OCI-LY3 (cell line): Measurements from ENCODE around the gene ERGIC1.

Experiments
- H2AFZ ChIP-seq: fragments of 200-600, 300-600 bp; shearing (Covaris generic); 2 replicates; pipeline ENCODE4 v1.6.0; 2014; ENCODE audit warnings: antibody characterized with exemption, low read depth, low read length
- H3K27ac ChIP-seq: fragments of 200-600, 300-600 bp; sonication (generic); 2 replicates; pipeline ENCODE4 v1.5.1; 2014; ENCODE audit warnings: mild to moderate bottlenecking, low read length, moderate library complexity, mixed read lengths
- H3K27me3 ChIP-seq: fragments of 200-600, 300-600 bp; sonication (generic); 2 replicates; pipeline ENCODE4 v1.6.1; 2014; ENCODE audit warnings: low read depth, low read length, mixed read lengths
- H3K36me3 ChIP-seq: fragments of 200-600, 300-600 bp; sonication (generic); replicated peaks from 2 replicates; pipeline ENCODE3; 2014; ENCODE audit warnings: low read depth, low read length, mixed read lengths
- H3K4me1 ChIP-seq: fragments of 300-600, 200-600 bp; sonication (generic); 2 replicates; pipeline ENCODE4 v1.6.1; 2014; ENCODE audit warnings: low read length, mixed read lengths
- H3K4me2 ChIP-seq: fragments of 200-600, 300-600 bp; sonication (generic); 2 replicates; pipeline ENCODE4 v1.6.1; 2014; ENCODE audit warnings: low read length, mixed read lengths
- H3K4me3 ChIP-seq: fragments of 300-600, 200-600 bp; sonication (generic); 2 replicates; pipeline ENCODE4 v1.5.1; 2014; ENCODE audit warnings: antibody characterized with exemption, mild to moderate bottlenecking, low read length, moderate library complexity
- H3K79me2 ChIP-seq: fragments of 300-600, 200-600 bp; shearing (Covaris generic); 2 replicates; pipeline ENCODE4 v1.6.1; 2014; ENCODE audit warnings: mild to moderate bottlenecking, low read length, mixed read lengths
- H3K9ac ChIP-seq: fragments of 300-600, 200-600 bp; shearing (Covaris generic); 2 replicates; pipeline ENCODE4 v1.6.0; 2014; ENCODE audit warnings: mild to moderate bottlenecking, low read length, moderate library complexity
- H3K9me3 ChIP-seq: fragments of 200-600, 300-600 bp; shearing (Covaris generic); 2 replicates; pipeline ENCODE4 v1.6.1; 2014; ENCODE audit warnings: low read length, mixed read lengths; ENCODE audit not compliant: insufficient read depth
- H4K20me1 ChIP-seq: fragments of 200-600, 300-600 bp; sonication (generic); 2 replicates; pipeline ENCODE4 v1.6.1; 2016; ENCODE audit warnings: low read length, mixed read lengths; ENCODE audit not compliant: insufficient read depth
- CTCF ChIP-seq: fragments of 200-600, 300-600 bp; sonication (generic); IDR thresholded peaks from 2 replicates; pipeline ENCODE4 v1.5.1; 2014; ENCODE audit warnings: antibody characterized with exemption, low read length, low read depth
- EZH2phosphoT487 ChIP-seq: fragments of 200-600 bp; shearing (Covaris generic); IDR thresholded peaks from 2 replicates; pipeline ENCODE4 v1.6.1; 2018; ENCODE audit warnings: antibody characterized with exemption, mixed run types, low read depth

Gene ERGIC1

GRCh38 chr5:172913117-172913850 lies 79.2 kb downstream of the ERGIC1 start:
- H3K4me1 ChIP-seq: no peaks in the 10 kb centered on the region
- no peaks in the 10 kb centered on the region for H4K20me1 ChIP-seq
- no peak for TF ChIP-seq EZH2phosphoT487
- H3K27me3 ChIP-seq: no peaks in the 10 kb centered on the region
- no peak overlapping the region for H2AFZ ChIP-seq
- no peak overlapping the region for H3K4me3 ChIP-seq
- peaks cover 4% of the 10 kb centered on the region for H3K36me3 ChIP-seq
- H3K9me3 ChIP-seq: no peaks in the 10 kb centered on the region
- H3K4me2 ChIP-seq: no peak overlapping the region
- no peak overlapping the region for H3K27ac ChIP-seq
- no peak overlapping the region for H3K9ac ChIP-seq
- no peaks in the 10 kb centered on the region for H3K79me2 ChIP-seq

DNA sequence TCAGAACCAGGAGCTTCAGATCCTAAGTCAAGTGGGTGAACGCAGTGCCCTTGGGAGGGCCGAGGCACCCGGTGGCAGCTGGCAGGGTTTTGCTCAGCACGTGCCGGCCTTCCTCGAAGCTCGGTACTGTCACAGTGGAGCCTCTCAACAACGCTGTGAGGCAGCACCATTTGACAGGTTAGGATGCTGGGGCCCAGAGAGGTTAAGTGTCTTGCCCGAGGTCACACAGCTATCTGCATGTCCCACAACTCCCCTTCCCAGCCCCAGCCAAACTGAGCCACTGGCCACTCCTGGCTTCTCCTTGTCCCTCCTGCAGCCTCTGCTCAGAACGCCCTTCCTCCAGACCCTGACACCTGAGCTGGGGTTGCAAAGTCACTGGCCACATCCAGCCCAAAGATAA lies 81.5 kb downstream of the ERGIC1 start:
- Histone ChIP-seq H3K9ac (no peak overlapping the region), H3K9me3 (no peaks in the 10 kb centered on the region), H2AFZ (no peak overlapping the region), H3K36me3 (peaks cover 4% of the 10 kb centered on the region), H3K79me2 (no peaks in the 10 kb centered on the region), H3K4me2 (no peak overlapping the region), H3K4me1 (no peaks in the 10 kb centered on the region), H3K27me3 (no peaks in the 10 kb centered on the region), H3K27ac (no peak overlapping the region), H4K20me1 (no peaks in the 10 kb centered on the region), H3K4me3 (no peak overlapping the region)
- TF ChIP-seq EZH2phosphoT487 (no peak), CTCF (no peak)

DNA sequence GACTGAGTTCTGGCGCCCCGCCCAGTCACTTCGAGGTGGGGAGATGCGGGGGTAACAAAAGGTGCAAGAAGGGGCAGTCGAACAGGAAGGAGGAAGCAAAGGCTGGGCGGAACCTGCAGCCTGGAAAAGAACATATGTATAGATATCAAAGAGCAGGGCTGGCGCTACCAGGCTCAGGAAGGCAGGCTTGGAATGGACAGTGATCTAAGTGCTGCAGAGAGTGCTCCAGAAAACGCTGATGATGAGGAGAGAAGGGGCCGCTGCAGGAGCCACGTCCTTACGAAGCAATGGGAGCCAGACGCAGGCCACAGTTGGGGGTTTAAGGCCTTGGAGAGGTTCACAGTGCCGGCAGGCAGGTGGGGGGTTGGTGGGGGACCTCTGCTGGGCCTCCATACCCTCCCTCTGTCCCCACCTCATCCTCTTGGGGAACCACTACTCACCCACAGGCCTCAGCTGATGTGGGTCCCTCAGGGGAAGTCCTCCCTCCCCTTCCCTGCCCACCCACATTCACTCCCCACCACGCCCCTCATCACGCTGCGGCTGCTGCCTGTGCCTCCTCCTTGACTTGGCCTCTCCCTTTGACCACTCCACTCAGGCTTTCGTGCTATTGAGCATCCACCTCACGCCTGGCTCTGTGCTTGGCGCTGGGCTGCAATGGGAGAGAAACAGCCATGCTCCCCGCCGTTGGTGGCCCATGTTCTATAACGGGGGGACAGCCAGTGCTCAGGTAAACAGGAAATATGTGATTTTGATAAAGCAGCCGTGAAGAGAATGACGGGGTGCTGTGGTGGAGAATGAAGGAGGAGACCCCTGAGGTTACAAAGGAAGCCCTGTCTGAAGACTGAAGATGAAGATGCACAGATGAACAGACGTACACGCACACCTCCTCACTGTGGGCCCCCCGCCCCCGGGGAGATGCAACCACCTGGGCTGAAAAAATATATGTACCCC lies 84.6 kb downstream of the ERGIC1 start:
- Histone ChIP-seq H3K4me3 (no peak overlapping the region), H2AFZ (no peak overlapping the region), H3K36me3 (peaks cover 4% of the 10 kb centered on the region), H3K4me2 (no peak overlapping the region), H3K9ac (no peak overlapping the region), H3K79me2 (no peaks in the 10 kb centered on the region), H3K27ac (no peak overlapping the region), H4K20me1 (no peaks in the 10 kb centered on the region), H3K4me1 (no peaks in the 10 kb centered on the region), H3K27me3 (no peaks in the 10 kb centered on the region), H3K9me3 (no peaks in the 10 kb centered on the region)
- TF ChIP-seq CTCF (no peak), EZH2phosphoT487 (no peak)

DNA sequence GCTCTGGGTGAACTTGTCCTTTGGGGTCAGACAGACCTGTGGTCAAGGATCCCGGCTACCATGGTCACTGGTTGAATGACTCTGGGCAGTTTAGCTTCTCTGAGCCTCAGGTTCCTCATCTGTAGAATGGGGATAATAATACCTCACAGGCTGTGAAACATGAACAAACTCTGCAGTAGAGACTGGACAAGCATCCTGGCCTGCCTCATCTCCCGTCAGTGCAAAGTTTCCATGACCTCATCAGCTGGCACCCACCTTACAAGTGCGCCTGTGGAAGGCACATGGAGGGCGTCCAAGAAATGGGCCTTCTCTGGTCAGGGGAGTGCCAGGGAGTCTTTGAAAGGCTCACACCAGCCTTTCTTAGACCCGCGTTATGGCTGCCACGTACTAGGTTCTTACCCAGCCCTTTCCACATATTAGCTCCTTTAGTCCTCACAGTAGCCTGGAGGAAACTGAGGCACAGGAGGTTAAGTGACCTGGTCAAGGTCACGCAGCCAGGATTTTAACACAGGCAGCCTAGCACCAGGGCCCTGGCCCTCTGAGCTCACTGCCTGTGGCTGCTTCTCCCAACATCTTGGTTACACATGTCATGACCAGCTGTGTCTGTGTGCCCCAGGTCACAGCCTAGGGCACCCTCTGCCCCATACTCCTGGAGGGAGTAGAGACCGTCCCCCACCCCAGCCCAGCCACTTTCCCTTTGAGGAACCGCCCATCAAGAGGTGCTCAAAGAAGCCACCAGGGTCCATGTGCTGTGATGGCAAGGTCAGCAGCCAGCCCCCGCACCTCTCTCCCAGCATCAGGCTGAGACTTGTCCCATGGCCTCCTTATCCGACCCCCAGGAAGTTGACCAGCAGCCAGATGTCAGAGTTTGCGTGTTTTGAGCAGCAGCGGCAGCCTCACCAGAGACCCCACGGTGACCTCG lies 85.7 kb downstream of the ERGIC1 start:
- H3K9me3 ChIP-seq: no peaks in the 10 kb centered on the region
- no peak overlapping the region for H2AFZ ChIP-seq
- no peaks in the 10 kb centered on the region for H3K4me1 ChIP-seq
- peaks cover 4% of the 10 kb centered on the region for H3K36me3 ChIP-seq
- H3K4me2 ChIP-seq: no peak overlapping the region
- H4K20me1 ChIP-seq: no peaks in the 10 kb centered on the region
- H3K27ac ChIP-seq: no peak overlapping the region
- TF ChIP-seq CTCF: no peak
- no peak for TF ChIP-seq EZH2phosphoT487
- H3K27me3 ChIP-seq: no peaks in the 10 kb centered on the region
- no peak overlapping the region for H3K9ac ChIP-seq
- H3K4me3 ChIP-seq: no peak overlapping the region
- H3K79me2 ChIP-seq: no peaks in the 10 kb centered on the region
